SK-N-SH (cell line): ENCODE measurements around the gene ROR2. TPM values are rescaled to one million over a fixed set of nuclear protein-coding genes. Genes with fewer than 3 reads are reported as not detected.

Source experiments
- CTCF ChIA-PET: fragments of 300-600, 350-600 bp; formaldehyde crosslinking; extraction: SDS; loops from one replicate; lab custom pipeline; 2021; lab: Yijun Ruan, JAX
- POLR2A ChIA-PET: fragments of 350-600 bp; sonication (Branson Sonifier 250); formaldehyde crosslinking; extraction: SDS; loops from one replicate; lab custom pipeline; 2020; ENCODE audit warnings: antibody characterized with exemption, inconsistent platforms; lab: Yijun Ruan, JAX
- DNase-seq: peaks from one replicate; pipeline ENCODE4 v3.0.0; 2012
- H2AFZ ChIP-seq: fragments of 200-600 bp; sonication (generic); 2 replicates; pipeline ENCODE4 v1.8.1; 2016; ENCODE audit warnings: antibody characterized with exemption, mild to moderate bottlenecking, low read depth
- H3F3A ChIP-seq: fragments of 200-600 bp; sonication (generic); replicated peaks from 2 replicates; pipeline ENCODE3; 2016; ENCODE audit warnings: antibody characterized with exemption, mild to moderate bottlenecking; ENCODE audit not compliant: insufficient read depth
- H3K27ac ChIP-seq, 2 experiments: fragments of 200-500 bp in 1 of 2; fragments of 200-600 bp in 1 of 2; sonication (Bioruptor generic) in 1 of 2; sonication (generic), shearing (Covaris generic) in 1 of 2; 2 replicates each; pipeline versions ENCODE4 v1.5.1 to v1.6.1; 2014 to 2016; ENCODE audit warnings: low read depth in 2 of 2, inconsistent platforms in 1 of 2, low read length in 1 of 2, mild to moderate bottlenecking in 1 of 2, mixed read lengths in 1 of 2
- H3K27me3 ChIP-seq: fragments of 200-600 bp; sonication (generic), shearing (Covaris generic); 2 replicates; pipeline ENCODE4 v1.6.1; 2016; ENCODE audit warnings: mixed run types; ENCODE audit not compliant: insufficient read depth
- H3K36me3 ChIP-seq, 2 experiments: fragments of 200-500 bp in 1 of 2; fragments of 200-600 bp in 1 of 2; sonication (Bioruptor generic) in 1 of 2; sonication (generic) in 1 of 2; replicated peaks in 1 of 2; 2 replicates each; pipeline versions ENCODE3 to v1.5.1; 2014 to 2016; ENCODE audit warnings: low read length in 1 of 2, mild to moderate bottlenecking in 1 of 2; ENCODE audit not compliant: insufficient read depth in 2 of 2, control insufficient read depth in 1 of 2
- H3K4me1 ChIP-seq, 2 experiments: fragments of 200-500 bp in 1 of 2; fragments of 200-600 bp in 1 of 2; sonication (Bioruptor generic) in 1 of 2; sonication (generic), shearing (Covaris generic) in 1 of 2; 2 replicates each; pipeline versions ENCODE4 v1.5.1 to v1.6.1; 2014 to 2016; ENCODE audit warnings: low read depth in 1 of 2, low read length in 1 of 2, mixed run types in 1 of 2; ENCODE audit not compliant: insufficient read depth in 2 of 2, control insufficient read depth in 1 of 2
- H3K4me2 ChIP-seq: fragments of 200-600 bp; sonication (generic), shearing (Covaris generic); 2 replicates; pipeline ENCODE4 v1.6.1; 2017; ENCODE audit warnings: mixed run types
- H3K4me3 ChIP-seq, 2 experiments: fragments of 200-500 bp in 1 of 2; fragments of 200-600 bp in 1 of 2; sonication (Bioruptor generic) in 1 of 2; sonication (generic), shearing (Covaris generic) in 1 of 2; 2 replicates each; pipeline versions ENCODE4 v1.5.1 to v1.8.1; 2014 to 2016; ENCODE audit warnings: low read depth in 2 of 2, inconsistent platforms in 1 of 2, low read length in 1 of 2, mild to moderate bottlenecking in 1 of 2, mixed read lengths in 1 of 2, moderate library complexity in 1 of 2
- H3K79me2 ChIP-seq: fragments of 200-600 bp; sonication (generic); 2 replicates; pipeline ENCODE4 v1.8.1; 2017; ENCODE audit warnings: mild to moderate bottlenecking; ENCODE audit not compliant: insufficient read depth
- H3K9ac ChIP-seq: fragments of 200-600 bp; sonication (generic); 2 replicates; pipeline ENCODE4 v1.6.1; 2017; ENCODE audit warnings: mixed run types
- H3K9me2 ChIP-seq: fragments of 200-600 bp; sonication (generic); 2 replicates; pipeline ENCODE4 v1.6.1; 2017; ENCODE audit warnings: mixed run types
- H3K9me3 ChIP-seq: fragments of 200-600 bp; sonication (generic); 2 replicates; pipeline ENCODE4 v1.6.1; 2017; ENCODE audit warnings: mixed run types, mild to moderate bottlenecking, moderate library complexity
- H4K20me1 ChIP-seq: fragments of 200-600 bp; sonication (generic); 2 replicates; pipeline ENCODE4 v1.6.1; 2017; ENCODE audit warnings: mild to moderate bottlenecking, mixed run types; ENCODE audit not compliant: insufficient read depth
- CTCF ChIP-seq: fragments of 200-600 bp; sonication (generic); IDR thresholded peaks from 2 replicates; pipeline ENCODE4 v1.6.1; 2017; ENCODE audit warnings: antibody characterized with exemption, mild to moderate bottlenecking, moderate library complexity
- ELF1 ChIP-seq: IDR thresholded peaks from 2 replicates; pipeline ENCODE4 v1.4.0; 2012
- EP300 ChIP-seq, 2 experiments: IDR thresholded peaks; 2 replicates each; pipeline versions ENCODE4 v1.4.0 to v1.6.1; 2012; ENCODE audit warnings: borderline replicate concordance in 1 of 2, low read depth in 1 of 2, low read length in 1 of 2
- EZH2phosphoT487 ChIP-seq: fragments of 200-600 bp; sonication (generic); IDR thresholded peaks from 2 replicates; pipeline ENCODE4 v1.6.1; 2017; ENCODE audit warnings: low read depth, mixed run types, mild to moderate bottlenecking, antibody characterized with exemption, moderate library complexity, borderline replicate concordance
- FOSL2 ChIP-seq: IDR thresholded peaks from 2 replicates; pipeline ENCODE4 v1.4.0; 2012; ENCODE audit warnings: low read depth, mild to moderate bottlenecking, moderate library complexity, borderline replicate concordance
- FOXJ3 ChIP-seq: sonication (generic); formaldehyde crosslinking; IDR thresholded peaks from 2 replicates; pipeline ENCODE4 v1.5.1; 2020; ENCODE audit warnings: mild to moderate bottlenecking, missing genetic modification reagents
- FOXM1 ChIP-seq: IDR thresholded peaks from 2 replicates; pipeline ENCODE4 v1.4.0; 2012; ENCODE audit warnings: low read depth, mild to moderate bottlenecking
- GATA2 ChIP-seq: sonication (generic); formaldehyde crosslinking; IDR thresholded peaks from 2 replicates; pipeline ENCODE4 v1.5.0; 2020; ENCODE audit warnings: mild to moderate bottlenecking, missing genetic modification reagents
- JUND ChIP-seq: IDR thresholded peaks from 2 replicates; pipeline ENCODE4 v1.4.0; 2012
- MXI1 ChIP-seq: IDR thresholded peaks from 2 replicates; pipeline ENCODE4 v1.6.1; 2012; ENCODE audit warnings: mild to moderate bottlenecking, low read depth, low read length, improper control_type of control experiment
- NRF1 ChIP-seq: IDR thresholded peaks from 2 replicates; pipeline ENCODE4 v1.6.1; 2012; ENCODE audit warnings: low read depth, mild to moderate bottlenecking, low read length
- PBX3 ChIP-seq: IDR thresholded peaks from 2 replicates; pipeline ENCODE4; 2012
- POLR2AphosphoS5 ChIP-seq: IDR thresholded peaks from 2 replicates; pipeline ENCODE4 v1.6.1; 2012; ENCODE audit warnings: low read depth, low read length
- RCOR1 ChIP-seq: fragments of 150-350 bp; IDR thresholded peaks from 2 replicates; pipeline ENCODE4 v1.6.1; 2017; ENCODE audit warnings: antibody characterized with exemption, low read length
- RXRA ChIP-seq: IDR thresholded peaks from 2 replicates; pipeline ENCODE4 v1.4.0; 2012; ENCODE audit warnings: low read depth, mild to moderate bottlenecking, borderline replicate concordance
- SIN3A ChIP-seq: IDR thresholded peaks from 2 replicates; pipeline ENCODE4 v1.6.1; 2012; ENCODE audit warnings: low read depth, mild to moderate bottlenecking, low read length, moderate library complexity, borderline replicate concordance
- TAF1 ChIP-seq: IDR thresholded peaks from 2 replicates; pipeline ENCODE4 v1.6.1; 2012; ENCODE audit warnings: low read depth, mild to moderate bottlenecking, low read length, moderate library complexity, borderline replicate concordance
- TCF12 ChIP-seq: IDR thresholded peaks from 2 replicates; pipeline ENCODE4 v1.4.0; 2012
- TEAD4 ChIP-seq: IDR thresholded peaks from 2 replicates; pipeline ENCODE4 v1.4.0; 2012; ENCODE audit warnings: mild to moderate bottlenecking, borderline replicate concordance; ENCODE audit not compliant: insufficient read depth
- YY1 ChIP-seq: IDR thresholded peaks from 2 replicates; pipeline ENCODE4 v1.4.0; 2012; ENCODE audit warnings: low read depth, mild to moderate bottlenecking
- ZBTB33 ChIP-seq: IDR thresholded peaks from 2 replicates; pipeline ENCODE4 v1.4.0; 2012; ENCODE audit warnings: low read depth, borderline replicate concordance
- WGBS: methylation state at CpG from one replicate; pipeline ENCODE4 v1.1.6; 2017; ENCODE audit warnings: low lambda C conversion rate; 5-methylcytosine and 5-hydroxymethylcytosine counted together
- polyA plus RNA-seq, 3 experiments: library from polyadenylated mRNA; depleted of rRNA; stranded (reverse); fragments of >200 nt; gene quantifications; 2 replicates each; pipeline ENCODE4 v1.2.3, GENCODE V29; 2012

ROR2 gene
- polyA plus RNA-seq, 1 of the 3 experiments (the other 2 are of a cell fraction) = 0.43 TPM

- Histone ChIP-seq H3K9me2 (no peaks in the 10 kb centered on the region), H3K4me3 (no peak overlapping the region), H3K4me2 (no peak overlapping the region), H3K79me2 (no peaks in the 10 kb centered on the region), H3K36me3 (no peaks in the 10 kb centered on the region), H2AFZ (no peak overlapping the region), H3K9me3 (no peaks in the 10 kb centered on the region), H3K27me3 (no peaks in the 10 kb centered on the region), H4K20me1 (no peaks in the 10 kb centered on the region), H3K27ac (no peak overlapping the region), H3K4me1 (peaks cover 0 to 2% of the 10 kb centered on the region in 2 experiments; a peak in 1 of 4 replicates), H3F3A (no peaks in the 10 kb centered on the region), H3K9ac (no peak overlapping the region)
- DNase-seq = no peak
- no peak for TF ChIP-seq GATA2
- no peak for TF ChIP-seq TEAD4
- TF ChIP-seq EP300 (IDR thresholded peaks at IDR 0.05; ENCODE audit: borderline replicate concordance in 1 of 2, low read depth in 1 of 2, low read length in 1 of 2) = no peak
- TF ChIP-seq TAF1 = no peak
- no peak for TF ChIP-seq MXI1
- TF ChIP-seq POLR2AphosphoS5 = no peak
- TF ChIP-seq FOSL2 = no peak
- TF ChIP-seq ELF1 = no peak
- no peak for TF ChIP-seq EZH2phosphoT487
- TF ChIP-seq PBX3 = no peak
- TF ChIP-seq ZBTB33 = no peak
- ChIA-PET POLR2A (no interaction called here), CTCF (no interaction called here)
- 47% methylated on average over 6 of the region's 6 CpGs for WGBS
Measured at GRCh38 chr9:91577633-91578061, 372.4 kb downstream of the ROR2 start.

GRCh38 chr9:91572811-91573210 is 377.2 kb downstream of the ROR2 start:
- no peaks in the 10 kb centered on the region for H3K9me2 ChIP-seq
- no peaks in the 10 kb centered on the region for H4K20me1 ChIP-seq
- CTCF ChIA-PET = interaction anchor here (0.6 to 1.4 kb wide), 3 partner anchors 12 to 1101 kb away, joined by 3 to 4 read pairs (median 3); no protein-coding TSS in a partner anchor
- no peaks in the 10 kb centered on the region; a peak in 1 of 4 replicates for H3K4me1 ChIP-seq
- H3K9ac ChIP-seq = no peak overlapping the region
- DNase-seq = no peak
- no peaks in the 10 kb centered on the region for H3F3A ChIP-seq
- H3K79me2 ChIP-seq = no peaks in the 10 kb centered on the region
- H3K27ac ChIP-seq = no peak overlapping the region
- WGBS = 74% methylated on average over 5 of the region's 5 CpGs
- no peaks in the 10 kb centered on the region for H3K36me3 ChIP-seq
- no peaks in the 10 kb centered on the region for H3K9me3 ChIP-seq
- no peak overlapping the region for H2AFZ ChIP-seq
- H3K4me3 ChIP-seq = no peak overlapping the region
- no peak overlapping the region for H3K4me2 ChIP-seq
- POLR2A ChIA-PET = no interaction called here
- H3K27me3 ChIP-seq = no peaks in the 10 kb centered on the region
- no peak for TF ChIP-seq FOXJ3 (CRISPR knock-in tag)
- no peak for TF ChIP-seq MXI1
- TF ChIP-seq FOXM1 = no peak
- TF ChIP-seq TEAD4 = no peak
- no peak for TF ChIP-seq SIN3A
- no peak for TF ChIP-seq JUND
- no peak for TF ChIP-seq RCOR1
- TF ChIP-seq CTCF = no peak
- TF ChIP-seq PBX3 = no peak
- TF ChIP-seq ZBTB33 = no peak
- no peak for TF ChIP-seq TCF12
- TF ChIP-seq NRF1 = no peak
- TF ChIP-seq YY1 = no peak
- TF ChIP-seq RXRA = no peak
